DOHH2 (cell line): ENCODE data around the gene PLCB4.

Source experiments
- EZH2phosphoT487 ChIP-seq: fragments of 200-600 bp; sonication (generic); IDR thresholded peaks from 2 replicates; pipeline ENCODE4 v1.6.1; 2017; ENCODE audit warnings: borderline replicate concordance, mild to moderate bottlenecking, antibody characterized with exemption, low read length, moderate library complexity, mixed read lengths
- TF ChIP-seq, protein P1 (sequence below): fragments of 200-600 bp; sonication (generic); IDR thresholded peaks from one replicate; pipeline ENCODE4 v1.5.1; 2014; ENCODE audit warnings: antibody characterized with exemption, mild to moderate bottlenecking, low read depth, low read length; ENCODE audit not compliant: poor library complexity, severe bottlenecking

DNA sequence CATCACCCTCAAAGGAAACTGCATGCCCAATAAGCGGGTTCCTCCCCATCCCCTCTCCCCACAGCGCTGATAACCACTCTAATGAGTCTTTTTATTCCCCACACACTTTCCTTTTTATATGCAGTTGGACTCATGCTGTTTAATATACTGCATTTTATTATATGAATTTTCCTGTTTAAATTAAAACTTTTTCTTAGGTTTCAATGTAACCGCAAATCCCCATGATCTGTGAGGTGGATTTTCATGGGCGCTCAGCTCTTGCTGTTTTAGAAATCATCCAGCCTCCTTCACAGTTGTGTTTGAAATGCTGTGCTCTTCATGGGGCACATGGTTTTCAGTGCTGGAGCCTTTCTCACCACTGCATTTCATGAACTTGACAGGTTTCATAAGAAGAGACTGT is 280.4 kb downstream of the PLCB4 start:
- TF ChIP-seq EZH2phosphoT487: no peak
- TF ChIP-seq, protein P1, sequence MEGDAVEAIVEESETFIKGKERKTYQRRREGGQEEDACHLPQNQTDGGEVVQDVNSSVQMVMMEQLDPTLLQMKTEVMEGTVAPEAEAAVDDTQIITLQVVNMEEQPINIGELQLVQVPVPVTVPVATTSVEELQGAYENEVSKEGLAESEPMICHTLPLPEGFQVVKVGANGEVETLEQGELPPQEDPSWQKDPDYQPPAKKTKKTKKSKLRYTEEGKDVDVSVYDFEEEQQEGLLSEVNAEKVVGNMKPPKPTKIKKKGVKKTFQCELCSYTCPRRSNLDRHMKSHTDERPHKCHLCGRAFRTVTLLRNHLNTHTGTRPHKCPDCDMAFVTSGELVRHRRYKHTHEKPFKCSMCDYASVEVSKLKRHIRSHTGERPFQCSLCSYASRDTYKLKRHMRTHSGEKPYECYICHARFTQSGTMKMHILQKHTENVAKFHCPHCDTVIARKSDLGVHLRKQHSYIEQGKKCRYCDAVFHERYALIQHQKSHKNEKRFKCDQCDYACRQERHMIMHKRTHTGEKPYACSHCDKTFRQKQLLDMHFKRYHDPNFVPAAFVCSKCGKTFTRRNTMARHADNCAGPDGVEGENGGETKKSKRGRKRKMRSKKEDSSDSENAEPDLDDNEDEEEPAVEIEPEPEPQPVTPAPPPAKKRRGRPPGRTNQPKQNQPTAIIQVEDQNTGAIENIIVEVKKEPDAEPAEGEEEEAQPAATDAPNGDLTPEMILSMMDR: no peak
